Measurements from ENCODE around the gene ZNF365.
A peak's percentile ranks its signal among the peaks of the same experiment; 100 is the strongest.

ZNF365 gene

GRCh38 chr10:62426086-62426485 is 51.9 kb downstream of the ZNF365 start:
- DNase-seq, result no peak

- no peak for DNase-seq
These were observed 52.4 kb downstream of the ZNF365 start for GRCh38 chr10:62426600-62426999.

GRCh38 chr10:62430881-62431280 is 56.7 kb downstream of the ZNF365 start:
- DNase-seq, result no peak

- peak; percentile 51 for DNase-seq
These were observed 59.1 kb downstream of the ZNF365 start for GRCh38 chr10:62433181-62433692.

DNA sequence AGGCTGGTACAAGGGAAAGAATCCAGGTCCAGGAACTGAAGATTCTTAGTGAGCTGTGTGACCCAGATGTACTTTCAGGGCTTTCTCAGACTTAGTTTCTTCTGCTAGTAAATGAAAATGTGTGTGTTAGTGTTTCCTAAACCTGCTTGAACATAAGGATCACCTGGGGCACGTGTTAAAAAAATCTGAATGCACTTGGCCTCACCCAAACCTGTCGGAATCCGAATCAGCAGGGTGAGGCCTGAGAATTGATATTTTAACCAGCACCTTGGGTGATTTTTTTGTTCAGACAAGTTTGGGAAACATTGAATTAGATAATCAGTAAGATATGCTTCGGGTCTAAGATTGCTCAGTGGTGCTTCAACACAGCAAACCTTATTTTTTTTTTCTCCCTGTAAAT is 59.7 kb downstream of the ZNF365 start:
- DNase-seq, result no peak

GRCh38 chr10:62437696-62438095 is 63.5 kb downstream of the ZNF365 start:
- no peak for DNase-seq

- DNase-seq, result no peak
These were observed 67.8 kb downstream of the ZNF365 start for GRCh38 chr10:62442006-62442405.

GRCh38 chr10:62442894-62443669 is 68.9 kb downstream of the ZNF365 start:
- DNase-seq, result no peak

DNA sequence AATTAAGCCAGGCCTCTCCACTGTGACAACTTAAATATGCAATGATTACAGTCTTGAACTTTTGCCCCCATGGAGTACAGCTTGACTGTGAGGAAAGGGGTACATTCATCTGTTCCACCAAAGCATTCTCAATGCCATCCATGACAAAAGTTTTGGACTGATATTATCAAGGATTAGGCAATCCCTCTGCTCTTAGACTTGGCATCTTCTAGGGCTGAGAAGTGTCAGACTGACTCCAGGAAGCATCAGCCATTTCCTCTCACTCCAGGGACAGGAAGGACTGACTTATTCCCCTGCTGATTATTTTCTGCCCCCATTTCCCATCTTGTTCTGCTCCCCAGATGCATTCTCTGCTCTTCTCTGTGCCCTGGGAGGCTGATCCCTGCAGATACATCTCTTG is 69.7 kb downstream of the ZNF365 start:
- no peak for DNase-seq

DNA sequence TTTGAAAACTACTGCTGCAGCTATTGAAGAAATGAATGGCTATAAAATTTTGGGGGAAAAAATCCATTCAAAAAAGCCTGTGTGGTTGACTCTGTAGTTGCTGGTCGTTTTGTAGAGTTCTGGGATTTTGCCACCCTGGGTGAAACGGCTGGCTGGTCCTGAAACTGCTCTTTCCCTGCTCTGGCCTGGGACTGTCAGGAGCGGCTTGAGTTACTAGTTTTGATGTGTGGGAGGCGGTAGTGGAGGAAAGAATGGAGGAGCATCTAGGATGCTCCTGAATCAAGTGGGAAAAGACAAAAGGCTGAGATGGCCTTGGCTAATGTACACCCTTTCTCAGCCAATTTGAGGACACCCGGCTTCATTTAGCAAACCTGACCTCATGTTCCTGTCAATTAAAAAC is 72.5 kb downstream of the ZNF365 start:
- DNase-seq, result no peak

GRCh38 chr10:62450912-62451610 is 76.9 kb downstream of the ZNF365 start:
- DNase-seq, result no peak

GRCh38 chr10:62451611-62451975 is 77.4 kb downstream of the ZNF365 start:
- DNase-seq, result no peak
